Measurements from ENCODE around the gene NIBAN1. TPM values are rescaled to one million over a fixed set of nuclear protein-coding genes. Genes with fewer than 3 reads are reported as not detected.
"Not testable (repeated sequence)": the region's sequence is repeated elsewhere in the genome, so short reads cannot be mapped to it uniquely, and the experiment has no call there.

NIBAN1 gene
- polyA plus RNA-seq, 5 donors = 14.4 to 17.2 (median 14.9) TPM

DNA sequence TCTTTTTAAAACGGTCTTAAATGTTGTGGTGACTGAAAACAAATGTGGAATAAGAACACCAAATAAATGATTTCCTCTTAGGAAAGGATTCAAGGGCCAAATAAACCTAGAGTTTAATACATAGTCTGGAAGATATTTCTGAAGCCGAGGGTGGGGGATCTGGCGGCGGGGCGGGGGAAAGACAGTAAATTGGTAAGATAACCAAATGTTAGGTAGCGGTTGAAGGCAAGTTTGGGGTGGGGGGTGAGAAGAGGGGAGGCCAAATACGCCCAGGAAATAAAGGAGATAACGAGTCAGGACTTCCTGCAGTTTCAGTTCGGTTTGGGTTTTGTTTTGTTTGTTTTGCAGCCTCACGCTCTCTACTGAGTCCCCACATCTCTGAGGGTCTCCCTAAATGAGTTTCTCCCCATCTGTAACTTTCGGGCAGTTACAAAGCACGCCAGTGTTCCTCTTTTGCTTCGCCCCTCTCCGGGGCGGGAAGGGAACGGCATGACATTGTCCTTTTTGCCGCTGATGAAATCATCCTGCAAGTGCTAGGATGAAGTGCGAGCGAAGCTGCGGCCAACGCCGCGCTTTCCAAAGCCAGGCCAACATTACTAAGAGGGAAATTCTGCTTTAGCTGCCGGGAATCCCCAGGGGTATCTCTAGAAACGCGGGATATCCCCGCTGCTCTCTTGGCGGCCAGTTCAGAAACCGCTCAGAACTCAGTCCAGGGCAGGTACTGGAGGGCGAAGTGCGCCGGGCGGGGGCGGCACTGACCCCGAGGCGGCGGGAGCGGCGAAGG, 844 bp downstream of the NIBAN1 start:
- DNase-seq = peak; percentile 48 to 51

DNA sequence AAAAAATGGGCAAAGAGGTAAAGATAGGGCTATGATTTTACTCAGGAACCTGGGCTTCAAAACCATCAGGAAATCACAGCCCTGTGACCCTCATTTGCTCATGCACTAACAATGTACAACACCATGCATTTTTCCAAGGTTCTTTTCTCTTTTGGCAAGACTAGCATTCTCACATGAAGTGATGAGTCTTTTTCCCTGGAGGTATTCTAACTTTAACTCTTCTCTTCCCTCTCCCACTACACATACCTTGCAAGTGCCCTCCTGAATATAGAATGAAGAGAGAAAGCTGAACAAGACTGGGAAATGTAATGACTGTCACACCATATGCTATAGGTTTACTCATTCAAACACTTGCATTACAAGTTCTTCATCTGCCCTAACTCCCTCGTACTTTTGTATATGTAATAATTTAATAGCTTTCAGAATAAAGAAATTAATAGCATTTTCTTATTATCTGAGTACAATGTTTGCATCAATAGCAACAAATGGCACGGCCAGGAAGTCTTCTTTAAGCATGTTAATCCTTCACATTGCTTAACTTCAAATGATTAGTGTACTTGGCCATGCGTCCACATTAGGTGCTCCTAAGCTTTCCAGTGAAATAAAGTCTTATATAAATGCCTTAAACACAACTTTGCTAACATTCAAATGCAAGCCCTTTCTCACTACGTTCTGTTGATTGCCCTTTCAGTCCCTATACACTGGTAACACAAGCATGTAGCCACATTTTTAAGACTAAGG, 1.8 kb downstream of the NIBAN1 start:
- no peak for DNase-seq

DNA sequence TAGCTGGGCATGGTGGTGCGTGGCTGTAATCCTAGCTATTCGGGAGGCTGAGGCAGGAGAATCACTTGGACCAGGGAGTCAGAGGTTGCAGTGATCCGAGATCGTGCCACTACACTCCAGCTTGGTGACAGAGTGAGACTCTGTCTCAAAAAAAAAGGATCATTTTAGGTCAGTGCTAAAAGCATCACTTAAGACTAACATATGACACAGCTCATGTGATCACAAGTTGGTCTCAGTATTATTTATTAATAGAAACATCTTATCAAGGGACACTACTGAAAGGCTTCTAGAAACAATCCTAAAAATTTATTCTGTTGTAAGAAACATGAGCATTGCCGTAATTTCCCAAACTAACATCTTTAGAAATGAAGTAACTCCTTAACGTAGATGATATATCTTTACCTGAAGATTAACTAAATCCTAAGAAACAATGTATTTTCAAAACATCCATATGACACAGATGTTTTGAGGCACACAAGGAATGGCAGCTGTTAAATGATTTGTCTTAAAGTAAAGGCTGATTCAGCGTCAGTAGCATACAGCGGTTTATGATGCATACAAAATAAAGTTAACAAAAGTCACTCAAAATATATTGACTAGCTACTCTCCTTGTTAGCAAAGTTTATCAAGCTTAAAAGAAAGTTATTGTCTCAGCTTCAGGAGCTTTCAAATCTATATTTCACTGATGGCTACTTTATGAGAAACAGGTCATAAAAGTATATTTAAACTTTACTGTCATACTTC, 2.6 kb downstream of the NIBAN1 start:
- DNase-seq = no peak

DNA sequence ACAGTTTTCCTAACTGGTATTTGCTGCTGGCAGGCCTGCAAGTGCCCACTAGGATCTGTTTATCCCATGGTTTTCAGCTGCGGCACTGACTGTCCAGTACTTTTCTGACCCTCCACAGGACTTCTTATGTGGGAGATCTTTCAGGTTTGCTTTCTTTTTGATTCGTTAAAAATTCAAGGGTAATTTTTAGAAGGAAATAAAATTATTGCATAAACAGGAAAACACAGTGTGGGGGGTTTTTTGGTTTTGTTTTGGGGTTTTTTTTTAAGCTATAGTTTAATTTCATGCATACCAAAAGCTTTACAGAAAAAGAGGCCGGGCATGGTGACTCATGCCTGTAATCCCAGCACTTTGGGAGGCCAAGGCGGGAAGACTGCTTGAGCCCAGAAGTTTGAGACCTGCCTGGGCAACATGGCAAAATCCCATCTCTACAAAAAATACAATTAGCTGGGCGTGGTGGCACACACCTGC, 3.6 kb downstream of the NIBAN1 start:
- no peak for DNase-seq

DNA sequence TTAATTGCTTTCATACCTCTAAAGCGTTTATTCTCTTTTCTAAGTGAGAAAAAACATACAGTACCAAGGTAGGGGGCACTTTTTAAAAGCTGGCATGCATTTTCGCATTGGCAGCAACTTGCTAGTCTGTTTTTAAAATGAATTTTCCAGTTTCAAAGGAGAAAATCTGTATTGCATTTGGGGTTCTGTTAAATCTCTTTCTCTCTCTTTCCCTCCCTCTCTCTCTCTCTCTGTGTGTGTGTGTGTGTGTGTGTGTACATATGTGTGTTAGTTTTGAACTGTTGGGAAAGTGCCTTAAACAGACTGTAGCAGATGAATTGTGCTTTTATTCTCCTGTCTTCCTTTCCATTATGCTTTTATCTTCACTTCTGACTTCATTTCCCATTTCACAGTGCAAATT, 7.3 kb downstream of the NIBAN1 start:
- no peak for DNase-seq

DNA sequence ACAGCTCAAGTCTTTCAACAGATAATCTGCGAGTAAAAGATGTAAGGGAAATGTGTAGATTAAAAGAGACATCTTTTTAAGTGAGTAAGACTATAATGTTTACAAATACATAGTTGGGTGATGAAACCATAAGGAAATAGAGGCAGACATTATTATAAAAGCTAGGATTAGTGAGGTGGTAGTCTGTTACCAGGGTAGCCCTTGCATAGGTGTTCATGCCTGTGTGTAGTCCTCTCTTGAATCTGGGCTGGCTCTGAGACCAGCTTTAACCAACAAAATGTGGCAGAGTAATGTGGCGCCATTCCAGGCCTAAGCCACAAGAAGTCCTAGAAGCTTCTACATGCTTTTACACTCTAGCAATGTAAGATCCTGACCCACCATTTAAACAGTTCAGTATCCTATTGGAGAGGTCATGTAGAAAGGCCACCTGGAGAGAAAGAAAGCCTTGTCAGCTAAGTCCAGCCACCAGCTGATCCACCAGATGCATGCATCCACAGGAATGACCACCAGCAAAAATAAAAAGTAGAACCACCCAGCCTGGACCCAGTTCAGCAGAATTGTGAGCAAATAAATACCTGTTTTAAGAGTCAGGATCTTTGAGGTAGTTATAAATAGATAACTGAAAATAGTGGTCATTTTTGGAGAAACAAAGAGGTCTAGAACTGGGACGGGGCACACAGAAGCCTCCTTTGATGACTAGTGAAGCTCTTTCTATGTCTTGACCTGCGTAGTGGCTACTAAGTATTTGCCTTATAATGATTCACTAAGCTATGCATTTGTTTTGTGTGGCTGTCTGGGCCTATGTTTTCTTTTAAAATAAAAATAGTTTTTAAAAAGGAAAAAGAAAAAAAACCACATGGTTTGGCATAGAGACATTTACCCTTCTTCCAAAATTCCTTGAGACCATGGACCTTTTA, 8.1 kb downstream of the NIBAN1 start:
- no peak for DNase-seq

DNA sequence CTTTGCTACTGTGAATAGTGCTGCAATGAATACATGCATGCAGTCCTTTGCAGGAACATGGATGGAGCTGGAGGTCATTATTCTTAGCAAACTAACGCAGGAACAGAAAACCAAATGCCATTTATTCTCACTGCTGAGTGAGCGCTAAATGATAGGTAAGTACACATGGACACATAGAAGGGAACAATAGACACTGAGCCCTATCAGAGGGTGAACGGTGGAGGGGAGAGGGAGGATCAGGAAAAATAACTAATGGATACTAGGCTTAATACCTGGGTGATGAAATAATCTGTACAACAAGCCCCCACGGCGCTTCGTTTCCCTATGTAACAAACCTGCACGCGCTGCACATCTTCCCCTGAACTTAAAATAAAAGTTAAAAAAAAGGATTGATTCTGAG, 8.9 kb downstream of the NIBAN1 start:
- no peak for DNase-seq

DNA sequence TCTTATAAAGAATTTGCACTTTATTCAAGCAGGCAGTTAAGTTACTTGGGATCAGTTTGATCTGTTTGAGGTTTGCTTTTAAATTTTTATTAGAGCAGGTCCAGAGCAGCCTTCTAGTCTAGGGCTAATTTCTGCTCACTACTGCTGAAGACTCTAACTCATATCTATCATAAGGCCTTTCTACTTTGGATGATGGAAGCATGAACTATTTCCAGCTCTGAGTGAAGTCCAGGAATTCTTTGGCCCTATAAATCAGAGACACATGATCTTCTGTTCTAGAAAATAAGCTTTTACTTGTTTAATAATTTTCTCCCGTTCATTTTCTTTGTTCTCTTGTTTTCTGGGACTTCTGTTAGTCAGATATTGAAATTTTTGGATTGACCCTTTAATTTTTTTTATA, 14.7 kb downstream of the NIBAN1 start:
- DNase-seq = no peak

DNA sequence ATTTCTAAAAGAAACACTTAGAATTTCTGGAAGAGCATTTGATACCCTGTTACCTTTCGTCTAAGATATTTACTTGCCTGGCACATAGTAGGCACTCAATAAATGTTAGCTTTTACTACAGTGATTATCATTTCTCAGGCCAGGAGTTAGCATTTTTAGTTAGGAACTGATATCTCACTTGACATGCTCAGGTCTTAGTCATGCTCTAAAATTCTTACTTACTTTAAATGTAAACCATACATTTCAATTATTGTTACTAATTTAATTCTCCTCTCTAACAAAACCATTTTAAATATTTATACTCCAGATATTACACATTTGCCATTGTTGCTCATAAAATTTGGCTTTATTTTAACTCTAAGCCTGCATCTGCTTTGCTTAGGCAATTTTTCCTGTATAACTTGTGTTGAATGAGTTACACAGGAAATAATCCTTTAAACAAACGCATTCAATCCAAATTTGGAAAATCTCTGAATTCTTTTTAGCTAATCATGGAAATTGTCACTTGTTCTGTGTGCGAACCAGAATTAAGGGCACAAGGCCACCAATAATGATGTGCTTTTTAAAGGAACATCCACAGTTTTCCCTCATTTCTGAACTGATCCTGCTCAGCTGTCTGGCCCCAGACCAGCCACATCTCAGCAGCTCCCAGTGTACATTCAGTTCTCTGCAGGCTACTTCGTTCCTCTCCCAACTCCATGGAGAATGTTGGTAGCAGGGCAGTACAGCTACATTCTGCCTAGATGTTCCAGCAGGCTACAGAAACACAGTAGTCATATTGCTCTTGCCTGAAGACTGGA, 15.6 kb downstream of the NIBAN1 start:
- peak; percentile 41 to 43 for DNase-seq

DNA sequence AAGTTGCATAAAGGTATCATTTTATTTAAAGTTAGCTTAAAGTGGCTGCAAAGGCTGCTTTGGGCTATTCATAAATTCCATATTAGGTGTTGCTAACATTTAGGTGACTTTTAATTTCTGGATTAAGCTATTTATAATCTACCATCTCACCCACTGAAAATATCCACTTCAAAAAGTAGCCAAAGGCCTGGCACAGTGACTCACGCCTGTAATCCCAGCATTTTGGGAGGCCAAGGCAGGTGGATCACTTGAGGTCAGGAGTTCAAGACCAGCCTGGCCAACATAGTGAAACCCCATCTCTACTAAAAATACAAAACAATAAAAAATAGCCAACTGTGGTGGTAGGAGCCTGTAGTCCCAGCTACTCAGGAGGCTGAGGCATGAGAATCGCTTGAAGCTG, 16.4 kb downstream of the NIBAN1 start:
- not testable (repeated sequence) for DNase-seq

DNA sequence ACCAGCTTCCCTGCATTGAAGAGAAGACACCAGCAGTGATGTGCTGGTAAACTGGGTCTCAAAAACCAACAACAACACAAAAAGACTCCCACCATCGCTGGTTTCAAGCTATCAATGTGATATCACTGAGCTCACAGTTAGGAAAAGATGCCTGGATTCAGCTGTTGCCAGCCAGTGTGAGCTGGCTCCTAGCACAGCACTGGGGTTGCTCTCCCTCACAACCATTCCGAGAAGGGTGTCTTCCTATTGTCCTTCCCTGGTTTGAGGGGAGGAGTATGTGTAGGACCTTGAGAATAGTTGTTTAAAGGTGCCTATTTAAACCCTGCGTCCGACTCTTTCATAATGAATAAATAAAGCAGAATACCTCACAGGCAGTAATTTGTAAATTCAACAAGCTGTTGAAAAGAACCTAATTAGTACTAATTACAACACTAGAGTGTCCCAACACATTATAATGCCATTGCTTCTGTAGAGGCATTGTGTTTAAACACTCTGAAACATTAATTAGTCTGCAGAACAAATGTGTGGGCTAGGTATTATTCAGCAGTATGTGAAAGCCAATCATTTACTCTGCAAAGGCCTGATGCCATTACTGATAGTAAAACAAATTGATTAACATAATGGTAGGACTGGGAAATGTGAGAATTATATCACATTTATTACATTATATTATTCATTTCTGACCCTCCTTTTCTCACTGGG, 17.2 kb downstream of the NIBAN1 start:
- no peak for DNase-seq

DNA sequence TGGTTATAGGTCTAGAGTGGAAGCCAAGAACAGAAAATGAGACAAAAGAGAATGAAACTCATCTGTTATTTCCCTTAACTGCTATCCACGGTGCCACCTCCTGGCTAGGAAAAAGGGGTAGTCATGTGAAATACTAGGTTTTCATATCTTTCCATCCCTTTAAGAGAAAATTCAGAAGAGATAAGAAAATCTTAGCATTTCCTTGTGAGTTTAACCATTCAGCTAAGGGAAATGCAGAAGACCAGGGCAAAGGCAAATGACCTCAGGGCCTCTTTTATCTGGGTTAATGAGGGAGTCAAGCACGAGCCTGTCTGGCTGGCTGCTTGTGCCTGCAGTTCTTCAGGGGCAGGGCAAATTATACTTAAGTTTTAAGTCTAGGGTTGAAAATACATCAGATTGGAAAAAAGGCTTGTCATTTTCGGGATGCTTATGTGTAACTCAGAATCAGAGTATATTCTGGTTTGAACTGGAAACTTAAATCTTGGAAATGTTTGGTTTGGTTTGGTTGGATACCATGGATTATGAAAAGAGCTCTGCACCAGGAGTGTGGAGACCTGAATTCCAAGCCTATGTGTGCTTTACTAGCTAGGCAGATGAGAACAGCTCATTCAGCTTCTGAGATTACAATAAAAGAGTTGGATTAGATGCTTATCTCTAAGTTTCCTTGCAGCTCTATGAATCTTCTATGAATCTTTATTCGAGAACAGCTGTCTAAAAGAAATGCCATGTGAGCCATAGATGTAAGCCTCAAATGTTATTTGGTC, 19.9 kb downstream of the NIBAN1 start:
- DNase-seq = no peak

DNA sequence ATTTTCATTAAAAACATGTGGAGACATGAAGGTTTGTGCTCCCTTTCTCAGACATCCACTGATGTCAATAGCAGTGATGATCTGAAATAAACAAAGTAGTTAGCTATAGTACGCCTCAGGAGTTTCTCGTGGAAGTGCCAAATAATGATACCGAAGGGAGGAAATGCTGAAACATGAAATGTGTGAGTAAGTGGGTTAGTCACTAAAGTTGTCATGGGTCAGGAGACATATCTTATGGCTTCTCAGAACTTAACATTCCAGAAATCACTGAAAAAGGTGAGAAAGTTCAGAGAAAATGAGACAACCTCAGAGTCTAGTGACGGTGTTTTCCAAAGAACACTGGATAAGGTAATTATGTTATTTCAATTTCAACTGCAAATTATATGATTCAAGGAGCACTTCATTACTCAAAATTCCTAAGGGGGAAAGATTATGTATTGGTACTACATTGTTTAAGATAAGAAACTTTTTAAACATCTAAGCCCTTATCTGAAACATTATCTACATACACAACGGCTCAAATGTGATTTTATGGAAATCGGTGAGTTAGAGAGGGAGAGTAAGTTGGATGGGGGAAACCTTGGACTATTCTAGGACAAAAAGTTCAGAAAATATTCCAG, 20.6 kb downstream of the NIBAN1 start:
- DNase-seq = no peak

DNA sequence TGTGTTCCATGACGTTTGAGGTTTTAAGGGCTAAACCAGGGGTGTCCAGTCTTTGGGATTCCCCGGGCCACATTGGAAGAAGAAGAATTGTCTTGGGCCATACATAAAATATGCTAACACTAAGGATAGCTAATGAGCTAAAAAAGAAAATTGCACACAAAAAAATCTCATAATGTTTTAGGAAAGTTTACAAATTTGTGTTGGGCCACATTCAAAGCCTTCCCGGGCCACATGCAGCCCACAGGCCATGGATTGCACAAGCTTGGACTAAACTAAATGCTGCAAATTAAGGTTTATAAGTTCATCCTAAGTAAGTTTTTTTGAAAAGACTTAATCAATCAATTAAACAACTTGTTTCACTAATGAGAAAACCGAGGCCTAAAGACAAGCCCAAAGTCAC, 21.9 kb downstream of the NIBAN1 start:
- no peak for DNase-seq

DNA sequence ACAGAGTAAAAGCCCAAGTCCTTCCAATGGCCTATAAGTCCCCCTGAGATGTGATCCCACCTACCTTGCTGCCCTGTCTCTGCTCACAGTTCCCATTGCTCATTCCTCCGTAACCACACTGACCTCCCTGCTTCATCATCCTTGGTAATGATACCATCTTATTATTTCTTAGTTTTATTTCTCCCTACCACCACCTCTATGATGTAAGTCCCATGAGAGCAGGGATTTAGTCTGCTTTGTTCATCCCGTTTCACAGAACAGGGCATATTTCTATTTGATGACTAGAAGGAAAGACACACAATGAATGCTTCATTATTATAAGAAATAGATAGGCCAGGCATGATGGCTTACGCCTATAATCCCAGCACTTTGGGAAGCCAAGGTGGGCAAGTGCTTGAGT, 22.5 kb downstream of the NIBAN1 start:
- DNase-seq = no peak

DNA sequence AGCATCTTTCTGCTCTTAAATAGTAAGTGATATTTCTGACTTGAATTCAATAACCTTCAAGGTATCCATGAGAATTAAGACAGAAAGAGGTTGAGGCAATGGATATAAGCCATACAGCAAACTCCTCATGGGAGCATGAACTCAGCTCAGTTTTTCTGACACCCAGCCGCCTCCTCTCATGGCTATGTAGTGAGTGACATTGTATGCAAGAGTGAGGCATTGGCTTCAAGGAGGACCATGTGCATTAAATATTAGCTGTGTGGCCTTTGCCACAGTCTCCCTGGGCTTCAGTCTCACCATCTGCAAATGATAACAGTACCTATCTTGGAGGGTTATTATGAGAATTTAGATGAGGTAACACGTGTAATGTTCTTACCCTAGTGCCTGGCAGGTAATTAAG, 23.4 kb downstream of the NIBAN1 start:
- no peak for DNase-seq

DNA sequence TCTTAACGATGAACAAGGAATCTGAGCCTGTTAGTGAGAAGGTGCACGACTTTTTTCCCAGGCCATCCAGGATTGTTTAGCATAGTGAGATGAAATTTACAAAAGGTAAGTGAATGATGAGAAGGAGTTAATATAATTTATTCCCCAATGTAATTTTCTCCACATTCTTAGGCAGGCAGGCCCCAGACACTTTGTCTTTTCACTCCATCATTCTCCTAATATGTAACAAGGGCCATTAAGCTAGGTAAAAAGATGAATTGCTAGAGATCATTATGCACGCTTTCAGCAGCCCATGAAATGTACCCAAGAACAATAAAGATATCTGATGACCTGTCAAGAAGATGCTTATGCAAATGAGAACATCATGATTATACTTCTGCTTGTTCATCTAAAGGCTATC, 24.1 kb downstream of the NIBAN1 start:
- no peak for DNase-seq

DNA sequence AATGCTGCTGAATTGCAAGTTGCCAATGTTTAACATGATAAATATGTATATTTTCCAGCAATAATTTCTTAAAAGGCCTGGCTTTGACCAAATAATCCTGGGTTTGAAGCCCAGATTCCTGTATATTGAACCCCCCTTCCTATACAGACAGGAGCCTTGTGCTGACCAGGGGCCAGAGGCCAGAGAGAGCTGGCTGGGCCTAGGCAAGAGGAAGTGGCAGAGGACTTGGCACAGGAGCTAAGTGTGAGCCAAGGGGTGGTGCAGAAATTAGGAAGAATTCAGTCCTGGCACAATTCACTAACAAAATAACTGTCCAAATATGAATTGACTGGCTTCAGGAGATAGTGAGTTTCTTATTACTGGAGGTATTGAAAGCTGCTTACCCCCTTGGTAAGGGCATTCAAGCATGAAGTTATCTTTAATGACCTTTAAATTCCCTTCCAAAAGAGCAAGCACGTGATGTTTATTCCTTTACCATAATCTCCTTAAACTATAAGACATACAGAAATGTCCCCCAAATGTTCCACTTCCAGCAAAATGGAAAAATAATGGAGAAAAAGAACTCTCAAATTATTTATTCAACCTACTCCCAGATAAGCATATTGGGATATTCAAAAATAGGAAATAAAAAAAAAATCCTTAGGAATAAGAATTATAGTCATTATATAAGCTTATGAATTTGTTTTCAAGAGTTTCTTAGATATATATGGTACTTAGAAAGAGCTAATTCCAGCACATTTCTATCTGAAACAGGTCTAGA, 26.6 kb downstream of the NIBAN1 start:
- no peak for DNase-seq
